NCI-H345 treated with DMSO at 0.1 percent for 48 hours (cell line): ENCODE results near the gene GHRL.

Experiments used
- DNase-seq: peaks from one replicate; lab custom pipeline; 2025; ENCODE audit not compliant: unreplicated experiment; lab: John Stamatoyannopoulos, UW

The GHRL gene

GRCh38 chr3:10328460-10329071 is 35.8 kb upstream of the GHRL start:
- DNase-seq: no peak

DNA sequence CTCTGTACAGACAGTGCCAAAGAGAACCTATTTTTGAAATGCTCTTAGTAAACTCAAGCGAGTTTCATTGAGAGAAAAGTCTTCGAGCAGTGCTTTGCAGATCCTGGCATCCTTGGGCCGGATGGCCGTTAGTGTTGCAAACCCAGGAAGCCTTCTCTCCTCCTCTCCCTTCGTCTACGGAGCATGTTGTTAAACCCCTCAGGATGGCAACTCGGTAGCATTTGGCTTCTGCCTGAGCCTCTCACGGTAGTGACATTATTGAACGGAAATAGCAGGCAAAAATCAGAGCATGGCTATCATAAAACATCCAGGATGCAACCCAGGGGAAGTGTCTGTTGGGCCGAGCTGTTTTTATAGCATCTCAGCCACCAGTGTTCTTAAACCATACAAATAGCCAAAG is 34.8 kb upstream of the GHRL start:
- no peak for DNase-seq

- no peak for DNase-seq
These were observed 29.6 kb upstream of the GHRL start for GRCh38 chr3:10322352-10322710.

DNA sequence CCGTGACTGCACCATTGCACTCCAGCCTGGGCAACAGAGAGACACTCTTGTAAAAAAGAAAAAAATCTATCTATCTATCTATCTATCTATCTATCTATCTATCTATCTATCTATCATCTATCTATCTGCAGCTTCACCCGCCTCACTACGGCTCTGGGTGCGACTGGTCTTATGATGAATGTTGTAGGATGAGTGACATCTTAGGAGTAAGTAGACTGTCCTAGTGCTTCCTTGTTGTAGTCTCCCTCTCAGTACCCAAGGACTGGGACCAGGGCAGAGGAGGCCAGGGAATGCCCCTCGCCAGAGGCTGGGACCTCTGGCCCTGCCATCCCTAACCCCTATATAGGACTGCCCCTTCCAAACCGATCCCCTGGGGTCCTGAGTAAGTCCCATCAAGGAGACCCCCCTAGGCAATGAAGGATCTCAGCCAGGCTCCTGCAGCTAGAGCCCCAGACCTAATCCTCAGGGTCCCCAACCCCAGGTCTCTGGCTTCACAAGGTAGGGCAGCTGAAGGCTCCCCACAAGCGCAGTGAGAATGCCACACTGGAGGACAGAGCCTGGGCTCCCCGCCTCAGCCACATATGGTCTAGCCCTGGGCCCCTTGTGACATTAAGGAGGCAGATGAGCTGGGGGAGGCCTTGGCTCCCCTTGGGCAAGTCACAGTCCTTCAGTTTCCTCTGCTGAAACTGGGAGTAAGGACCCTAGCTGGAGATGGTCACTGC is 29.0 kb upstream of the GHRL start:
- DNase-seq: no peak

DNA sequence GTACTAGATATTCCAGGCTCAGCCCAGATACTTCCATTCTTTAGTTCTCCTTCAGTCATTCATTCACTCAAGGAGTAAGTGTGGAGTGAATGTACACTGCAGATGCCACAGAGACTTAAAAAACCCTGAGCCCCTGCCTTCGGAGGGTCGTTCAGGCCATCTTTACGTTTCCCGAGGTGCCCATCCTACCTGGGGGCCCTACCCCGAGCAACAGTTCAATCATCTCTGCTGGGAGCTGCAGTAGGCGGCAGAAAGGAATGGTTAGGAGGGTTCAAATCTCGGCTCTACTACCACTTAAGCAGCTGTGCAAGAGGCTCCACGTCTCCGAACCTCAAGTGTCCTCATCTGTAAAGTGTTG is 27.6 kb upstream of the GHRL start:
- DNase-seq: no peak

DNA sequence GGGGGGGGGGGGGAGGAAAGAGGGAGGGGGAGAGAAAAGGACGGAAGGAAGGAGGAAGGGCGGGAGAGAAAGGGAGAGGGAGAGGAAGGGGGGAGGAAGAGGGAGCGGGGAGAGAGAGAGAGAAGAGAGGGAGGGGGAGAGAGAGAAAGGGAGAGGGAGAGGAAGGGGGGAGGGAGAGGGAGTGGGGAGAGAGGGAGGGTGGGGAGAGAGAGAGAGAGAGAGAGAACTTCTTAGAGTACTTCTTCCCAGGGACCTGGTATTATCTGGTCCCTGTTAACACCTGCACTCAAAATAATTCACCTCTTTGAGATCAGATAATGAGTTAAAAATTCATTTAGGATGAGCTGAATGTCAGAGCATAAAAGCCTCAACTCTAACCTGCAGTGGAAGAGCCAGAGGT is 27.1 kb upstream of the GHRL start:
- no peak for DNase-seq

GRCh38 chr3:10319251-10319650 is 26.5 kb upstream of the GHRL start:
- DNase-seq: no peak

DNA sequence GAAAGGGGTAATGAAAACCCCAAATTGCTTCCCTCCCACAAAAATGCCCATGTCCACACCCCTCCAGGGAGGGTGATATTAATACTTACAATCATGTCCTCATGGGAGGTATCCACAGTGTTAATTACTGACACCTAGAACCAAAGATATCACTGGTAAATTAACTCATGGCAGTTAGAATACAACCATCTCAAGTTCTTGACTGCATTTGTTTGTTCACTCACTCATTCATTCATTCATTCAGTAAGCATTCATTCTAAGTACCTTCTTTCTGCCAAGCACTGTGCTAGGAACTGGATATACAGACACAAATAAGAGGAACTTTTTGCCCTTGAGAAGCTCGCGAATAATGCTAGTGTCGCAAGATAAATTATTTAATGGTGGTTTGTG is 25.2 kb upstream of the GHRL start:
- DNase-seq: no peak

DNA sequence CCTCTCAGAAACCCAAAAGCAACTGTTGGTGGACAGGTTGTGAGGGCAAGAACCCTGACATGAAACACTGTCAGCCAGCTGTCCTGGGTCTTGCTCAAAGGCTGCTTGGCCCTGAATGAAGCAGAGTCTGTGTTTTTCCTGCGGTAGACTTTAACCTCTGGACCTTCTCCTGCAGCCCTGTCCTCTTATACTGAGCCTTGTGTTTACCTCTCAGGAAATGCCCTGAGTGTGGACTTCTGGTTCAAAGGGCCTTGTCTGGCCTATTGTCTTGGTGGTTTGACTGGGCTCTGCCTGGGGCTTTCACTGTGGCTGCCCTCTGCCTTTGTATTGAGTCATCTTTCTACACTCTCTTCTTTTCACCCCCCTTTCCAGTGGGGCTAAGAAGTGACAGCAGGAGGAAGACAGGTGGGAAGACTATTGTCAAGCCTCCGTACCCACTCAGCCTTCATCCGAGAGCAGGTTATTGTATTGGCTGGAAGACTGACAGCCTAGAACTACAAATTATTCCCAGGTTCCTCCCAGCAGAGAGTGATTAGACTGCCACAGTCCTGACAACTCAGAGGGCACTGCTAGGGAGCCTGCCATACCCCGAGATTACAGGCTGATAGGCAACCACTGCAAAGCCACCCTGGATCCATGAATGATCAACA is 24.7 kb upstream of the GHRL start:
- DNase-seq: no peak

- no peak for DNase-seq
These were observed 23.1 kb upstream of the GHRL start for GRCh38 chr3:10315771-10316344.

- no peak for DNase-seq
These were observed 22.4 kb upstream of the GHRL start for GRCh38 chr3:10315101-10315500.

DNA sequence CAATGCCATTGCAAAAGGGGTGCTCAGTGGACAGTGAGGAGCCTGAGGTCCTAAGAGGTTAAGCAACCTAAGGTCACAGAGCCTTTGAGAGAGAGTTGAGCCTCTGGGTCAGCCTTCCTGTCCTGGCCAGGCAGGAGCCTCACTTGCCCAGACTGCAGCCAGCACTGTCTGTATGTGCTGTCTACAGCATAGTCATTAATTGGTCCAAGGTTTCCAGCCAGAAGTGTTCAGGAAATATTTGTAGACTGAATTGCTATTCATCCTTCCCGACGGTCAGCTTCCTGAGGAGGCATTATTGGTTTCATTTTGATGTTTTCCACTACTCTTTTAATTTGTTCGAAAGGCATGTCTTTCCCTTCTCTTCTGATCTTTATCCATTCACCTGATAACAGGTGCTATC is 20.1 kb upstream of the GHRL start:
- no peak for DNase-seq

GRCh38 chr3:10312391-10312790 is 19.6 kb upstream of the GHRL start:
- no peak for DNase-seq

- DNase-seq: no peak
These were observed 19.0 kb upstream of the GHRL start for GRCh38 chr3:10311710-10312109.

DNA sequence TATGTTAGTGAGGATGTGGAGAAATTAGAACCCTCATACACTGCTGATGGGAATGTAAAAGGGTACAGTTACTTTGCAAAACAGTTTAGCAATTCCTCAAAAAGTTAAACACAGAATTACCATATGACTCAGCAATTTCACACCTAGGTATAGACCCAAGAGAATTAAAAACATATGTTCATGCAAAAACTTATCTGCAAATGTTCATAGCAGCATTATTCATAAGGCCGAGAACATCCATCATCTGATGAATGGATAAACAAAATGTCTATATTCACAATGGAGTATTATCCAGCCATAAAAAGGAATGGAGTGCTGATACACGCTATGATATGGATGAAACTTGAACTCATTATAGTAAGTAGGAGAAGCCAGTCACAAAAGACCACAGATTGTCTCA is 17.8 kb upstream of the GHRL start:
- DNase-seq: no peak

DNA sequence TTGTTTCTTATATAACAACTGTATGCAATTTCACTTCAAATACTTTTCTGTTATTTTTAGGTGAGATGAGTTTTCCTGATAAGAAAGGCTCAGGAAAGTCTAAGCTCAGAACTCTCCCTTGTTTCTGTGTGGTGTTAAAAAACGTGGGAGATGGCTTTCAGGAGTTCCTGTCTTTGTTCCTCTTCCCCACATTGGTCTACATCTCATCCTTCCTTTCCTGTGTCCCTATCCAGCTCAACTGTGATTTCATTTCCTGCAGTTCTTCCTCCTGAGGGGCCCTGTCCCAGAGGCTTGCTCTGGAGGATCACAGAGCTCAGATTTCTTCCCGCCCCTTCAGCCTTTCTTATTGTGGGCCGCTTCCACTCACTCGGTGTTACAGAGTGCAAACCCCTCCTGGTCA is 17.0 kb upstream of the GHRL start:
- DNase-seq: no peak

- no peak for DNase-seq
These were observed 15.9 kb upstream of the GHRL start for GRCh38 chr3:10308678-10309077.

- no peak for DNase-seq
These were observed 13.4 kb upstream of the GHRL start for GRCh38 chr3:10306156-10306555.

DNA sequence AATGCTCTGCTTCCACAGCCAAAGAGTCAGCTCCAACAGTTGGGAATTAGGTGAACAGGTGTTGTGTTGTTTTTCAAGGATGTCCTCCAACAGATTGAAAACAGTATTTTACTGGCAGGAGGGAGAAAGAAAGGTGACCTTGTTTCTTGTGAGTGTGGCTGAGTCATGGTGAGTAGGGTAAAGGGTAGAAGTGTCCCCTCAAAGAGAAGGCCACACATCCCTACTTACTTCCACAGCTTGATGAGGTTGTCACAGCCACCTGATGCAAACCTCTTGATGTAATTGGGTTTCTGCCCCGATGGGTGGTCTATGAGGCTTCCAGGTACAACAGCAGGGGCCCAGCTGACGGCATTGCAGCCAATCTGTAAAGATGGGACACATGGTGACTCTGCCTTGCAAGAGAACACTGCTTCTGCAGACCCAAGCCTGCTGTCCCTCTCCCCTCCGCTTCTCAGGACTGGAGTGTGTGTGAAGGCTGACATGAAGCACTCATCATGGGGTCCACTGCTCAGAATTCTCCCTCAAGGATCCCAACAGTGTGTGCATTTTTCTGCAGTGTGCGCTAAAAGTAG is 12.7 kb upstream of the GHRL start:
- no peak for DNase-seq

DNA sequence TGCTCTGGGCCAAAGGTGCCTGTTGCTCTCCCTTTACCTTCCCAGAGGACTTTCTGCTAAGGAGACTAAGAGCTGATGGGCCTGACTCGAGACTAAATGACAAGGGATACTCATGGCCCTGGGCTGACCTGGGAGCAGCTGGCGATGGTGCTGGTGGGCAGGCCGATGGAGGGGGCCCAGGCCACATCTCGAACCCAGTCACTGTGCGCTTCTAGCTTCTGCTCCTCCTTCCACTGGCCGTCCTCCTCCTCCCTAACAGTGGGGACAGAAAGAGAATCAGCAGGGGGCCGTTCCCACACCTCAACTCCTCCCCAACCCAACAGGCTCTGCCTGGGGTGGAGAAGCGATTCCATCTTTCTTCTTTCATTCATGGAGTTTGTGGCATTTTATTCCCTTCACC is 12.2 kb upstream of the GHRL start:
- no peak for DNase-seq

DNA sequence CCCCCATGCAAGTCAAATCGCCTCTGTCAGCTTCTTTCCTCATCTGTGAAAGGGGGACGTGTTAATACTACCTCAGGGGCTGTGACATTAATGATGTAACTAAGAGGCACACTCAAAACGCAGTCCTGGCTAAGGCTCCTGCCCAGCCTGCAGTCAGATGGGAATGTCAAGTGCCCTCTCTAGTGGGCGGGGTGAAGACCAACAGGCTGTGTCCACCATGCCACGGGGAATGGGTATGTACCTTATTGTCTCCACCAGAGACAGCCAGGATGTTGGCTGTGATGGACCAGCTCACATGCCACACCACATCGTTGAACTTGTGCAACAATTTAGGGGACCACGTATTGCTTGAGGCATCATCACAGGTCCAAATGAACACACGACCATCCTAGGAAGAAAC is 11.0 kb upstream of the GHRL start:
- DNase-seq: no peak

DNA sequence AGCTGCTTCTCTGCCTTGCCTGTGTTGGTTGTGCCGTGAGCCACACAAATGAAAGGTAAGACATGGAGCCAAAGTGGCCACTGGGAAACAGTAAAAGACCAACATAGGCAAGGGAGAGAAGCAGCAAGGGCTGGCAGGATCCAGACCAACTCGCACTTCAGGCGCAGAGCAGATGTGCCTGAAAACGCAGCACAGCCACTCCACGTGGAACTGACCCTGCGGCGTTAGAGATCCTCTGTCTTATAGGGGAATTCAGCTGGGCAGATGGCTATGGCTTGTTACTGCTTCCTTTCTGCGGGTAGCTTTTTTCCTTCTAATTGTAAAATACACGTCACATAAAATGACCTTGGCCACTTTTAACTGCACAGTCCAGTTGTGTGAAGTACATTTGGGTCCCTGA is 10.4 kb upstream of the GHRL start:
- DNase-seq: no peak
